ENCODE measurements around the gene AHSA1. TPM values are rescaled to one million over a fixed set of nuclear protein-coding genes. Genes with fewer than 3 reads are reported as not detected.

AHSA1 gene
- polyA plus RNA-seq, 4 donors, result 57.3 to 108 (median 85.8) TPM

DNA sequence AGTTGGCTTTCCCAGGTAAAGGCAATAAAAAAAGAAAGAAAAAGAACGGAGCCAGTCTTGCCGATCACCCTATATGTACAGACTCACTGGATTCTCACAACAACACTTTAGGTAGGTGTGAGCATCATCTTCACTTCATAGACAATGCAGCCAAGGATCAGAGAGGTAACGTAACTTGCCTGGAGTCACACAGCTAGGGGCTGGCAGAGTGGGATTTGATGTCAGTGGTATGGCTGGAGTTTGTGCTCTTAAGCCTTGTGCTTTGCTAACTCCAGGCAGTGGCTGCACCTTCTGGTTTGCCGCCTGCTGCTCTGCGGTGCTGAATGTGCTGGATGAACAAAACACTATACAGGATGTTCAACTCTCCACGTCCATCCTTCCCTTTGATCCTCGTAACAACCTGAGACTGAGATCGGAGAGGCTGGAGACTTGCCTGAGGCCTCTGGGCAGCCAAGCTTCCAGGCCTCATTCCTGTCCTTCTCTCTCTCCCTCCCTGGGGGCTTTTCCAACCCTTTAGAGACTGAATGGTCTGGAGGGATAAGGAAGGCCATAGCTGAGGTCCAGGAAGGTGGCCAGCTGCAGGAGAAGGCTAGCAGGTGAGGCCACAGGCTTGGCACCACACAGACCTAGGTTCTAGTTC lies 32.6 kb downstream of the AHSA1 start:
- Histone ChIP-seq H3K9me3 (ENCODE audit: control insufficient read depth in 2 of 2, insufficient read depth in 1 of 2, low read depth in 1 of 2, low read length in 1 of 2) (no peaks in the 10 kb centered on the region), H3K27me3 (ENCODE audit: control insufficient read depth in 3 of 3, insufficient read depth in 3 of 3, low read length in 3 of 3) (no peaks in the 10 kb centered on the region), H3K4me3 (ENCODE audit: low read depth in 1 of 3, low read length in 3 of 3) (no peak overlapping the region), H3K36me3 (ENCODE audit: control insufficient read depth in 3 of 3, insufficient read depth in 2 of 3, low read depth in 1 of 3, low read length in 3 of 3) (no peaks in the 10 kb centered on the region), H3K4me1 (ENCODE audit: control insufficient read depth in 3 of 3, insufficient read depth in 2 of 3, low read depth in 1 of 3, low read length in 2 of 3) (no peaks in the 10 kb centered on the region), H3K27ac (ENCODE audit: low read depth in 1 of 3, low read length in 2 of 3) (no peak overlapping the region)
- FAIRE-seq (no peak), DNase-seq (no peak)
- 88 to 90% (median 90%) methylated on average over 8 of the region's 8 CpGs for WGBS, 3 donors

DNA sequence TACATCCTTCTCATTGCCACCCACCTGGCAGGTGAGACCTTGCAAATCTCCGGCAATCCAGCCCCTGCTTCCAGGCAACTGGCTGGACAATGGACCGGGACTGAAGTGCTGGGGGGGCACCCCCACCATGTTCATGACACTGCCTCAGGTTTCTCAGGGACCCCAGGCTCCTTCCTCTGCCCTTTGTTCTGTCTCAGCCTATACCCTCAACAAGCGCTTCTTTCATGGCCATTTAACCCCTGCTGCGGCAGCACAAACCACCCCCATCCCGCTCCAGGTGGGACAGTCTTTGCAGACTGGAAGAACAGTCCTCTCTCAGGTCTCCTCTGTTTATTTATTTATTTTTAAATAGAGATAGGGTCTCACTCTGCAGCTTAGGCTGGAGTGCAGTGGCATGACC lies 33.2 kb downstream of the AHSA1 start:
- H3K4me1 ChIP-seq (ENCODE audit: control insufficient read depth in 3 of 3, insufficient read depth in 2 of 3, low read depth in 1 of 3, low read length in 2 of 3), result no peaks in the 10 kb centered on the region
- WGBS, 3 donors, result 88 to 93% (median 89%) methylated on average over 5 of the region's 5 CpGs
- no peaks in the 10 kb centered on the region for H3K9me3 ChIP-seq (ENCODE audit: control insufficient read depth in 2 of 2, insufficient read depth in 1 of 2, low read depth in 1 of 2, low read length in 1 of 2)
- H3K4me3 ChIP-seq (ENCODE audit: low read depth in 1 of 3, low read length in 3 of 3), result no peak overlapping the region
- no peak overlapping the region for H3K27ac ChIP-seq (ENCODE audit: low read depth in 1 of 3, low read length in 2 of 3)
- H3K36me3 ChIP-seq (ENCODE audit: control insufficient read depth in 3 of 3, insufficient read depth in 2 of 3, low read depth in 1 of 3, low read length in 3 of 3), result no peaks in the 10 kb centered on the region
- H3K27me3 ChIP-seq (ENCODE audit: control insufficient read depth in 3 of 3, insufficient read depth in 3 of 3, low read length in 3 of 3), result no peaks in the 10 kb centered on the region
- DNase-seq (no peak), FAIRE-seq (no peak)

DNA sequence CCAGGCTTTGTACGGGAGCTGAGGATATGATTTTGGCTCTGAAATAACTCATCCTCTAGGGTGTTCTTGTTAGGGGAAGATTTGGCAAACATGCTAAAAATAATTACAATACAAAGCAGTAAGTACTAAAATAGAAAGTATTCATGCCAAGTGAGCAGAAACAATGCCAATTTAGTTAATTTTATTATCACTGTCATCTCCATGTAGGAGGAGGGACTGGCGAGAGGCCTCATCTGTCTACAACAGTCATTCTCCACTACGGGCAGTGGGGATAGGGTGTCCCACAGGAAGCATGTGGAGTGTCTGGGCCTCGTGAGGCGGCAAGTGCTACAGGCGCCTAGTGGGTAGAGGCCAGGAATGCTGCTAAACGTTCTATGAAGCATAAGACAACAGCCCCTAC lies 37.4 kb downstream of the AHSA1 start:
- H3K36me3 ChIP-seq (ENCODE audit: control insufficient read depth in 3 of 3, insufficient read depth in 2 of 3, low read depth in 1 of 3, low read length in 3 of 3), result no peaks in the 10 kb centered on the region
- H3K9me3 ChIP-seq (ENCODE audit: control insufficient read depth in 2 of 2, insufficient read depth in 1 of 2, low read depth in 1 of 2, low read length in 1 of 2), result no peaks in the 10 kb centered on the region
- DNase-seq (no peak), FAIRE-seq (no peak)
- no peak overlapping the region for H3K27ac ChIP-seq (ENCODE audit: low read depth in 1 of 3, low read length in 2 of 3)
- WGBS, 3 donors, result 70 to 91% (median 79%) methylated on average over 7 of the region's 7 CpGs
- no peaks in the 10 kb centered on the region for H3K4me1 ChIP-seq (ENCODE audit: control insufficient read depth in 3 of 3, insufficient read depth in 2 of 3, low read depth in 1 of 3, low read length in 2 of 3)
- H3K4me3 ChIP-seq (ENCODE audit: low read depth in 1 of 3, low read length in 3 of 3), result no peak overlapping the region
- peaks cover 3 to 24% (median 17%) of the 10 kb centered on the region in 3 donors for H3K27me3 ChIP-seq (ENCODE audit: control insufficient read depth in 3 of 3, insufficient read depth in 3 of 3, low read length in 3 of 3)

DNA sequence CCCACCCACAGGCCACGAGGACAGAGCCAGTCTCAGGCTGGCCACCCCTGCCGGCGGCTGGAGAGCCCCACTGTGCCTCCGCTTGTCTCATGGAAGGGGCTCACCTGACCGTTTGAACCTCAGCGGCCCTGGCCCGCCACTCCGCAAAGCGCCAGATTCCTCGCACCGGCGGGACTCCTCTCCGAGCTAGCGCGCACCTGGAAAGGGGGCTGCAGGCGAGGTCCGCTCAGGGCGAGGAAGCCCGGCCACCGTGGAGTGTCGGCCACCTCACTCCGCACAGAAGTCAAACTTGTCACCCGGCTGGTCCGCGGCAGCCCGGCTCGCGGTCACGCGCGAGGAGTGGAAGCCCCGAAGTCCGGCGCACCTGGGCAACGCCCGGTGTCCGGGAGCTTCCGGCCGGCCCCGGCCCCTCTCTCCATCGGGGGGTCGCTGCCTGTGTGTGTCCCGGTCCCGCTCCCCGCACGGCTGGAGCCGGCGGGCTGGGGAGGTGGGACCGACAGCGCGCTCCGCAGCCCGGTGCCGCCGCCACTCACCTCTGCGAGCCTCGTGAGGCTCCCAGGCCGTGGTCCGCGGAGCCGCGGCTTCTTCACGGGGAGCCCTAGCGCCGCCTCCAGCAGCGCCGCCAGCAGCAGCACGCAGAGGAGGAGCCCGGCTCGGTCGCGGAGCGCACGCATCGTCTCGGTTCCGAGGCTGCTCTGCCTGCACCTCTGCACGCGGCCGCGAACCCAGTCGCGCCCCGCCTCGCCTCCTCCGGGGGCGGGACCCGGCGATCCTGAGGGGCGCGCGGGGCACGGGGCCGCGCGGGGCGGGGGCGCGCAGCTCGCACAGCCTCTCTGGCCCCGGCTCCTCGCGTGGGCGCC lies 40.5 kb downstream of the AHSA1 start, which contains the start of gene ISM2:
Gene ISM2, minus strand, starts transcription at position 697 of the 860 bp plus-strand sequence. Its CDS starts 23 bp downstream, at position 674.
- FAIRE-seq, result no peak
- Histone ChIP-seq H3K9me3 (ENCODE audit: control insufficient read depth in 2 of 2, insufficient read depth in 1 of 2, low read depth in 1 of 2, low read length in 1 of 2) (peaks cover 0 to 4% of the 10 kb centered on the region in 2 donors), H3K27ac (ENCODE audit: low read depth in 1 of 3, low read length in 2 of 3) (no peak within 1 kb of the TSS), H3K4me1 (ENCODE audit: control insufficient read depth in 3 of 3, insufficient read depth in 2 of 3, low read depth in 1 of 3, low read length in 2 of 3) (no peaks in the 10 kb centered on the region), H3K27me3 (ENCODE audit: control insufficient read depth in 3 of 3, insufficient read depth in 3 of 3, low read length in 3 of 3) (peaks cover 3 to 28% (median 17%) of the 10 kb centered on the region in 3 donors), H3K4me3 (ENCODE audit: low read depth in 1 of 3, low read length in 3 of 3) (peak within 1 kb of the TSS; percentile 12 to 59 (median 37)), H3K36me3 (ENCODE audit: control insufficient read depth in 3 of 3, insufficient read depth in 2 of 3, low read depth in 1 of 3, low read length in 3 of 3) (no peaks in the 10 kb centered on the region)
- peak; percentile 23 to 67 for DNase-seq
- 2 to 4% (median 4%) methylated on average over 69 to 104 of the region's 104 CpGs for WGBS, 3 donors

DNA sequence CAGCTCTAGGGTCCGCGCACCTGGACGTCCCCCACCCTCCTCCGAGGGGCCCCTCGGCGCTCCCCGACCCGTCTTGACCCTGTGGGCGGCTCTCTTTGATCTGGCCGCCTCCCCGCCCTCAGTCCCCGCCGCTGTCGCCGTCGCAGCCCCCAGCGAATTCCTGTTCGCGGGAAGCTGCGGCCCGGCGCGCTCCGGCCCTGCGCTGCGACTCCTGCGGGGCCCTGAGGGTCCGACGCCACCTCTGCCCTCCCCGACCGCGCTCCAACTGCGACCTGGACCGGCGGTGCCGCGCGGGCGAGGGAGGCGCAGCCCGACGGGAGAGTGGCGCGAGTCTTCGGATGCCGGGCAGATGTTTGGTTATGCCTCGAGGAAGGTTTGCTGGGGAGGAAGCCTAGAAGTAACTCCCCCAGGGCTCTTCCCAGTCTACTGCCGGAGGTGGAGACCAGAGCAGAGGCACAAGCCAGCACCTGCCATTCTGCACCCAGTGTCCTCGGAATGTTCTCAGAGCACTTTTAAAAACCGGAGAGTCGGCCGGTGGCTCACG lies 41.2 kb downstream of the AHSA1 start:
- no peaks in the 10 kb centered on the region for H3K4me1 ChIP-seq (ENCODE audit: control insufficient read depth in 3 of 3, insufficient read depth in 2 of 3, low read depth in 1 of 3, low read length in 2 of 3)
- no peaks in the 10 kb centered on the region for H3K36me3 ChIP-seq (ENCODE audit: control insufficient read depth in 3 of 3, insufficient read depth in 2 of 3, low read depth in 1 of 3, low read length in 3 of 3)
- no peak overlapping the region for H3K27ac ChIP-seq (ENCODE audit: low read depth in 1 of 3, low read length in 2 of 3)
- no peak for FAIRE-seq
- peaks cover 3 to 28% (median 17%) of the 10 kb centered on the region in 3 donors for H3K27me3 ChIP-seq (ENCODE audit: control insufficient read depth in 3 of 3, insufficient read depth in 3 of 3, low read length in 3 of 3)
- peak; percentile 7 to 43 for DNase-seq
- 2 to 3% (median 3%) methylated on average over 34 to 53 of the region's 53 CpGs for WGBS, 3 donors
- H3K4me3 ChIP-seq (ENCODE audit: low read depth in 1 of 3, low read length in 3 of 3), result peak overlapping the region in 2 of 3 donors; percentile 37 to 59
- H3K9me3 ChIP-seq (ENCODE audit: control insufficient read depth in 2 of 2, insufficient read depth in 1 of 2, low read depth in 1 of 2, low read length in 1 of 2), result peaks cover 0 to 9% of the 10 kb centered on the region in 2 donors

DNA sequence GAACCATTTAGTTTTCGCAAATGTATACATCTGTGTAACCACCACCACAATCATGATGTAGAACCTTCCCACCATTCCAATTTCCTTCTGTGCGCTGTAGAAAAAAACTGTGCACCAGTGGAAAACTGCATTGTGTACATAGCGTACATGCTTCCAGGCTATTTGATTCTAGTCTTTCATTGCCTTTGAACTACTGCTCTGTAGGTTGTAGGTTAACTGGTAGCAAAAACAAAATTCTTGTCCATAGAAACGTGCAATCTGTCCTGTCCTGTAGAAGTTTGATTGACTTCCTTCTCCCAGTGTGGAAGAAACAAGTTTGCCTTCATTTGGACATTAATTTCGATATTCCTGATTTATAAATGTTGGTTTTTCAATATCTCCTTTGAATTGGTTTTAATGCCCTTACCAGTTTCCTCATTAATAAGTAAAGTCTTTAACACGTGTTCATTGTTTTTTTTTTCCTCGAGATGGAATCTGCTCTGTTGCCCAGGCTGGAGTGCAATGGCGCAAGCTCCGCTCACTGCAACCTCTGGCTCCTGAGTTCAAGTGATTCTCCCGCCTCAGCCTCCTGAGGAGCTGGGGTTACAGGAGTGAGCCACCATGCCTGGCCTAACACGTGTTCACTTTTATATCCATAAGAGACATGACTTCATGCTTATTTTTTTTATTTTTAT lies 44.4 kb downstream of the AHSA1 start:
- no peak overlapping the region for H3K4me3 ChIP-seq (ENCODE audit: low read depth in 1 of 3, low read length in 3 of 3)
- H3K4me1 ChIP-seq (ENCODE audit: control insufficient read depth in 3 of 3, insufficient read depth in 2 of 3, low read depth in 1 of 3, low read length in 2 of 3), result no peaks in the 10 kb centered on the region
- WGBS, 3 donors, result 67 to 77% (median 68%) methylated on average over 11 of the region's 11 CpGs
- DNase-seq, result no peak
- H3K27ac ChIP-seq (ENCODE audit: low read depth in 1 of 3, low read length in 2 of 3), result no peak overlapping the region
- FAIRE-seq, result no peak
- H3K9me3 ChIP-seq (ENCODE audit: control insufficient read depth in 2 of 2, insufficient read depth in 1 of 2, low read depth in 1 of 2, low read length in 1 of 2), result peaks cover 0 to 9% of the 10 kb centered on the region in 2 donors
- peaks cover 3 to 27% (median 17%) of the 10 kb centered on the region in 3 donors for H3K27me3 ChIP-seq (ENCODE audit: control insufficient read depth in 3 of 3, insufficient read depth in 3 of 3, low read length in 3 of 3)
- H3K36me3 ChIP-seq (ENCODE audit: control insufficient read depth in 3 of 3, insufficient read depth in 2 of 3, low read depth in 1 of 3, low read length in 3 of 3), result peaks cover 0 to 2% (median 0%) of the 10 kb centered on the region in 3 donors

DNA sequence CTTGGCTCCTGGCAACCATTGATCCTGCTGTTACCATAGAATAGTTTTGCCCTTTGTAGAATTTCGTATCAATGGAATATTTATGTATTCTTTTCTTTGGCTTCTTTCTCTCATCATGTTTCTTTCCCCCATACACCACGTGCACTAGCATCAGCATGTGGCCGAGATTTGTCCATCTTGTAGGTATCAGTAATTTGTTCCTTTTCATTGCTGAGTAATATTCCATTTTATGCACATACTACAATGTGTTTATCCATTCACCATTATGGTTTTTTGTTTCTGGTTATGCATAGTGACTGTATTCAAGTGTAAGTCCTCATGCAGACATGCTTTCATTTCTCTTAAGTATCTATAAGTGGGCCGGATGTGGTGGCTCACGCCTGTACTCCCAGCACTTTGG lies 45.2 kb downstream of the AHSA1 start:
- no peaks in the 10 kb centered on the region for H3K4me1 ChIP-seq (ENCODE audit: control insufficient read depth in 3 of 3, insufficient read depth in 2 of 3, low read depth in 1 of 3, low read length in 2 of 3)
- peaks cover 3 to 20% (median 12%) of the 10 kb centered on the region in 3 donors for H3K27me3 ChIP-seq (ENCODE audit: control insufficient read depth in 3 of 3, insufficient read depth in 3 of 3, low read length in 3 of 3)
- no peak overlapping the region for H3K4me3 ChIP-seq (ENCODE audit: low read depth in 1 of 3, low read length in 3 of 3)
- peaks cover 0 to 9% of the 10 kb centered on the region in 2 donors for H3K9me3 ChIP-seq (ENCODE audit: control insufficient read depth in 2 of 2, insufficient read depth in 1 of 2, low read depth in 1 of 2, low read length in 1 of 2)
- no peak for DNase-seq
- 94 to 98% (median 96%) methylated on average over 5 of the region's 5 CpGs for WGBS, 3 donors
- peaks cover 0 to 6% (median 0%) of the 10 kb centered on the region in 3 donors for H3K36me3 ChIP-seq (ENCODE audit: control insufficient read depth in 3 of 3, insufficient read depth in 2 of 3, low read depth in 1 of 3, low read length in 3 of 3)
- no peak overlapping the region for H3K27ac ChIP-seq (ENCODE audit: low read depth in 1 of 3, low read length in 2 of 3)
- FAIRE-seq, result no peak

DNA sequence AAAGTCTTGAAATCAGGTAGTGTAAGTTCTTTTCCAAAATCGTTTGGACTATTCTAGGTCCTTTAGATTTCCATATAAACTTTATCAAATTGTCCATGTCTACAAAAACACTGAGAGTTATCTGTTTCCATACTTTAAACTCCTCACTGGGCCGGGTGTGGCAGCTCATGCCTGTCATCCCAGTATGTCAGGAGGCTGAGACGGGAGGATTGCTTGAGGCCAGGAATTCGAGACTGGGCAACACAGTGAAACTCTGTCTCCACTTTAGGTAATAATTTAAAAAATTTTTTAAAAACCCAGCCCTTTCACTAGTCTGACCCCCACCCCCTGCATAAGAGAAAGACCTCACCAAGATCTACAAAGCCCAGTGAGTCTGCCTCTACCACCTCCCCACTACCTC lies 47.1 kb downstream of the AHSA1 start:
- H3K4me3 ChIP-seq (ENCODE audit: low read depth in 1 of 3, low read length in 3 of 3), result no peak overlapping the region
- DNase-seq, result no peak
- 73 to 83% (median 74%) methylated on average over 4 of the region's 4 CpGs for WGBS, 3 donors

More for the DNA sequence above, 47.1 kb downstream of the AHSA1 start:
- Histone ChIP-seq H3K9me3 (ENCODE audit: control insufficient read depth in 2 of 2, insufficient read depth in 1 of 2, low read depth in 1 of 2, low read length in 1 of 2) (peaks cover 0 to 9% of the 10 kb centered on the region in 2 donors), H3K27me3 (ENCODE audit: control insufficient read depth in 3 of 3, insufficient read depth in 3 of 3, low read length in 3 of 3) (peaks cover 0 to 6% (median under 1%) of the 10 kb centered on the region in 3 donors), H3K27ac (ENCODE audit: low read depth in 1 of 3, low read length in 2 of 3) (no peak overlapping the region), H3K36me3 (ENCODE audit: control insufficient read depth in 3 of 3, insufficient read depth in 2 of 3, low read depth in 1 of 3, low read length in 3 of 3) (peaks cover 0 to 6% (median 0%) of the 10 kb centered on the region in 3 donors), H3K4me1 (ENCODE audit: control insufficient read depth in 3 of 3, insufficient read depth in 2 of 3, low read depth in 1 of 3, low read length in 2 of 3) (no peaks in the 10 kb centered on the region)
- FAIRE-seq, result no peak
